H1 (cell line): Measurements from ENCODE around the gene BHMT2.

Experiments
- EGR1 ChIP-seq: IDR thresholded peaks from 2 replicates; pipeline ENCODE4 v1.6.1; 2011; ENCODE audit warnings: low read depth, low read length, borderline replicate concordance
- EP300 ChIP-seq, 2 experiments: IDR thresholded peaks; 1 replicate in 1 of 2; 2 replicates in 1 of 2; pipeline ENCODE4 v1.6.1; 2011 to 2012; ENCODE audit warnings: low read depth in 2 of 2, low read length in 2 of 2, mild to moderate bottlenecking in 2 of 2, borderline replicate concordance in 1 of 2, inconsistent platforms in 1 of 2, moderate library complexity in 1 of 2
- EZH2 ChIP-seq: fragments of 200-600 bp; sonication (generic); IDR thresholded peaks from 2 replicates; pipeline ENCODE4 v1.7.1; 2012; ENCODE audit warnings: low read depth, mild to moderate bottlenecking, moderate library complexity, low read length, inconsistent platforms; ENCODE audit not compliant: severe bottlenecking
- POLR2A ChIP-seq, 2 experiments: IDR thresholded peaks; 1 replicate in 1 of 2; 2 replicates in 1 of 2; pipeline ENCODE4 v1.6.1; 2011; ENCODE audit warnings: low read depth in 2 of 2, low read length in 2 of 2, mild to moderate bottlenecking in 2 of 2; ENCODE audit errors: control extremely low read depth in 1 of 2
- POLR2AphosphoS5 ChIP-seq: IDR thresholded peaks from 2 replicates; pipeline ENCODE4 v1.6.1; 2011; ENCODE audit warnings: low read depth, low read length
- RAD21 ChIP-seq, 2 experiments: IDR thresholded peaks in 1 of 2; conservative IDR thresholded peaks in 1 of 2; 2 replicates each; pipeline ENCODE4 v1.6.1; 2011; ENCODE audit warnings: low read depth in 2 of 2, low read length in 2 of 2, improper control_type of control experiment in 1 of 2, inconsistent platforms in 1 of 2, mild to moderate bottlenecking in 1 of 2, moderate library complexity in 1 of 2
- RXRA ChIP-seq: IDR thresholded peaks from 2 replicates; pipeline ENCODE4 v1.6.1; 2011; ENCODE audit warnings: low read depth, mild to moderate bottlenecking, low read length, moderate library complexity; ENCODE audit not compliant: insufficient read depth
- SIX5 ChIP-seq: IDR thresholded peaks from 2 replicates; pipeline ENCODE4 v1.6.1; 2011; ENCODE audit warnings: mild to moderate bottlenecking, low read depth, low read length
- SP1 ChIP-seq: IDR thresholded peaks from 2 replicates; pipeline ENCODE4 v1.6.1; 2011; ENCODE audit warnings: low read depth, low read length
- TCF12 ChIP-seq: IDR thresholded peaks from 2 replicates; pipeline ENCODE4 v1.6.1; 2011; ENCODE audit warnings: low read depth, mild to moderate bottlenecking, low read length
- TF ChIP-seq, protein P1 (sequence below), 3 experiments: IDR thresholded peaks; 1 replicate in 2 of 3; 2 replicates in 1 of 3; pipeline versions ENCODE4 v1.5.1 to v1.6.1; 2011; ENCODE audit warnings: low read length in 3 of 3, mild to moderate bottlenecking in 3 of 3, inconsistent platforms in 2 of 3, low read depth in 1 of 3, moderate library complexity in 1 of 3; ENCODE audit not compliant: insufficient read depth in 1 of 3; ENCODE audit errors: control extremely low read depth in 1 of 3
- TF ChIP-seq, protein P2 (sequence below): IDR thresholded peaks from 2 replicates; pipeline ENCODE4 v1.6.1; 2012; ENCODE audit warnings: inconsistent platforms

DNA sequence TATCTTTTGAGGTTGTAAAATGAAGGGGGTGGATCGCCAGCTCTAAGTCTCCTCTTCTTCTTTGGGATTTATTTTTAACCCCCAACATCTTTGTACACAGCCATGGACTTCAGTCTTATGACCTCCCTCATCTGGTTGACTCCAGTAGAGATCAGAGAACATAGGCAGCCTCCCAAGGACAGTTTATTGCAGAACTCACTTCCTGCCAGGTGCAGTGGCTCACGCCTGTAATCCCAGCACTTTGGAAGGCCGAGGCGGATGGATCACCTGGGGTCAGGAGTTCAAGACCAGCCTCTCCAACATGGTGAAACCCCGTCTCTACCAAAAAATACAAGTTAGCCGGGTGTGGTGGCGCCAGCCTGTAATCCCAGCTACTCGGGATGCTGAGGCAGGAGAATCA lies 39.2 kb downstream of the BHMT2 start:
- no peak for TF ChIP-seq EZH2
- TF ChIP-seq SP1, result no peak
- no peak for TF ChIP-seq SIX5
- TF ChIP-seq, protein P1, sequence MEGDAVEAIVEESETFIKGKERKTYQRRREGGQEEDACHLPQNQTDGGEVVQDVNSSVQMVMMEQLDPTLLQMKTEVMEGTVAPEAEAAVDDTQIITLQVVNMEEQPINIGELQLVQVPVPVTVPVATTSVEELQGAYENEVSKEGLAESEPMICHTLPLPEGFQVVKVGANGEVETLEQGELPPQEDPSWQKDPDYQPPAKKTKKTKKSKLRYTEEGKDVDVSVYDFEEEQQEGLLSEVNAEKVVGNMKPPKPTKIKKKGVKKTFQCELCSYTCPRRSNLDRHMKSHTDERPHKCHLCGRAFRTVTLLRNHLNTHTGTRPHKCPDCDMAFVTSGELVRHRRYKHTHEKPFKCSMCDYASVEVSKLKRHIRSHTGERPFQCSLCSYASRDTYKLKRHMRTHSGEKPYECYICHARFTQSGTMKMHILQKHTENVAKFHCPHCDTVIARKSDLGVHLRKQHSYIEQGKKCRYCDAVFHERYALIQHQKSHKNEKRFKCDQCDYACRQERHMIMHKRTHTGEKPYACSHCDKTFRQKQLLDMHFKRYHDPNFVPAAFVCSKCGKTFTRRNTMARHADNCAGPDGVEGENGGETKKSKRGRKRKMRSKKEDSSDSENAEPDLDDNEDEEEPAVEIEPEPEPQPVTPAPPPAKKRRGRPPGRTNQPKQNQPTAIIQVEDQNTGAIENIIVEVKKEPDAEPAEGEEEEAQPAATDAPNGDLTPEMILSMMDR (IDR thresholded peaks at IDR 0.05; ENCODE audit: control extremely low read depth in 1 of 3, insufficient read depth in 1 of 3, low read depth in 1 of 3, low read length in 3 of 3), result no peak
- no peak for TF ChIP-seq POLR2AphosphoS5
- TF ChIP-seq POLR2A (IDR thresholded peaks at IDR 0.05; ENCODE audit: control extremely low read depth in 1 of 2, low read depth in 2 of 2, low read length in 2 of 2), result no peak
- no peak for TF ChIP-seq RXRA
- TF ChIP-seq RAD21 (IDR thresholded peaks at IDR 0.05 in 1 of 2, conservative IDR thresholded peaks at IDR 0.05 in 1 of 2; ENCODE audit: low read depth in 2 of 2, low read length in 2 of 2), result no peak
- TF ChIP-seq EP300 (IDR thresholded peaks at IDR 0.05; ENCODE audit: borderline replicate concordance in 1 of 2, low read depth in 2 of 2, low read length in 2 of 2), result no peak
- no peak for TF ChIP-seq EGR1
- TF ChIP-seq TCF12, result no peak
- TF ChIP-seq, protein P2, sequence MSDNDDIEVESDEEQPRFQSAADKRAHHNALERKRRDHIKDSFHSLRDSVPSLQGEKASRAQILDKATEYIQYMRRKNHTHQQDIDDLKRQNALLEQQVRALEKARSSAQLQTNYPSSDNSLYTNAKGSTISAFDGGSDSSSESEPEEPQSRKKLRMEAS, result no peak
